Measurements from ENCODE around the gene RHBDD2. TPM values are rescaled to one million over a fixed set of nuclear protein-coding genes. Genes with fewer than 3 reads are reported as not detected.
"Not testable (repeated sequence)": the region's sequence is repeated elsewhere in the genome, so short reads cannot be mapped to it uniquely, and the experiment has no call there.

Gene RHBDD2
- total RNA-seq, 1 donor = 32.0 TPM

GRCh38 chr7:75866114-75866488, 12.7 kb upstream of the RHBDD2 start:
- DNase-seq (ENCODE audit: low read depth in 2 of 3, low spot score in 2 of 3) = no peak

GRCh38 chr7:75866489-75867389, 12.1 kb upstream of the RHBDD2 start:
- DNase-seq (ENCODE audit: low read depth in 2 of 3, low spot score in 2 of 3) = peak in 2 of 3 donors; percentile 44 to 70

DNA sequence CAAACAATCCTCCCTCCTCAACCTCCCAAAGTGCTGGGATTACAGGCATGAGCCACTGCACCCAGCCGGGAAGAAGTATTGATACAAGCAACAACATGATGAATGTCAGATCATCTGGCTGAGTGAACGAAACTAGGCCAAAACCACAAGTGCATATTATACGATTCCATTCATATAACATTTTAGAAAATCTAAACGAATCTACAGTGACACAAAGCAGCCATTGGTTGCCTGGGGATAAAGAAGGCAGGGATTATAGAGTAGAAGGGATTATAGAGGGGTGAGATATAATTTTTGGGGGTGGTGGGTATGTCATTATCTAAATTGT, 11.5 kb upstream of the RHBDD2 start:
- no peak for DNase-seq (ENCODE audit: low read depth in 2 of 3, low spot score in 2 of 3)

DNA sequence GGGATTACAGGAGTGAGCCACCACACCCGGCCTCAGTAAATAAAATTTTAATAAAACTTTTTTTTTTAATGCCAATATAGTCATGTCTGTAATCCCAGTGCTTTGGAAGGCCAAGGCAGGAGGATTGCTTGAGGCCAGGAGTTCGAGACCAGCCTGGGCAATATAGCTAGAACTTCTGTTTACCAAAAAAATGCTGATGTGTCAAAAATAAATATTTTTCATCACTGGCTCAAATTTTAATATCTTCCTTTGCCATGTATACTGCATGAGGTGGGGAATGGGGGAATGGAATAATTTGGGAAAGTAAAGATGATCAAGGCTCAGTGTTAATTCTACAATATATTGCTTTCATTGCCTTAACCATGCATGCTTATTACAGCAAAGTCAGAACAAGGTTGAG, 10.7 kb upstream of the RHBDD2 start:
- no peak for DNase-seq (ENCODE audit: low read depth in 2 of 3, low spot score in 2 of 3)

DNA sequence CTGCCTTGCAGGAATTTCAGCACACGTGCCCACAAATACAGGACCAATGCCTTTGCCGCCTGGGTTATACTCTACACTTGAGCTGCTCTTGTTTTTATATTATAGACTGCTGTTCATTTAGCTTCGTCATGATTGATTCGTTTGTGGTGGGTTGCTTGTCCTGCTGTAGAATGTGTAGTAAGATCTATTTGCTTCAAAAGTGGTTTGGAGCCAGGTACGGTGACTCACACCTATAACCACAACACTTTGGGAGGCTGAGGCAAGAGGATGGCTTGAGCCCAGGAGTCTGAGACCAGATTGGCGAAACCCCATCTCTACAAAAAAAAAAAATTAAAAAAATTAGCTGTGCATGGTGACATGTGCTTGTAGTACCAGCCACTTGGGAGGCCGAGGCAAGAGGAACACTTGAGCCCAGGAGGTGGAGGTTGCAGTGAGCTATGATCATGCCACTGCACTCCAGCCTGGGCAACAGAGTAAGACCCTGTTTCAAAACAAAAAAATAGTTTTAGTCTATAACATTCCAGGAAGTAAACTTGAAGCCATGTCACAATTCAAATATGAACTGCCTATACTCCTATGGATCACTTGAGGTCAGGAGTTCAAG, 9.0 kb upstream of the RHBDD2 start:
- no peak for DNase-seq (ENCODE audit: low read depth in 2 of 3, low spot score in 2 of 3)

- no peak for DNase-seq (ENCODE audit: low read depth in 2 of 3, low spot score in 2 of 3)
Measured at GRCh38 chr7:75870557-75871161, 8.2 kb upstream of the RHBDD2 start.

GRCh38 chr7:75872073-75872782, 6.6 kb upstream of the RHBDD2 start:
- no peak for DNase-seq (ENCODE audit: low read depth in 2 of 3, low spot score in 2 of 3)

GRCh38 chr7:75874180-75874579, 4.7 kb upstream of the RHBDD2 start:
- not testable (repeated sequence) for DNase-seq (ENCODE audit: low read depth in 2 of 3, low spot score in 2 of 3)

- DNase-seq (ENCODE audit: low read depth in 2 of 3, low spot score in 2 of 3) = no peak
Measured at GRCh38 chr7:75875113-75876080, 3.4 kb upstream of the RHBDD2 start.

DNA sequence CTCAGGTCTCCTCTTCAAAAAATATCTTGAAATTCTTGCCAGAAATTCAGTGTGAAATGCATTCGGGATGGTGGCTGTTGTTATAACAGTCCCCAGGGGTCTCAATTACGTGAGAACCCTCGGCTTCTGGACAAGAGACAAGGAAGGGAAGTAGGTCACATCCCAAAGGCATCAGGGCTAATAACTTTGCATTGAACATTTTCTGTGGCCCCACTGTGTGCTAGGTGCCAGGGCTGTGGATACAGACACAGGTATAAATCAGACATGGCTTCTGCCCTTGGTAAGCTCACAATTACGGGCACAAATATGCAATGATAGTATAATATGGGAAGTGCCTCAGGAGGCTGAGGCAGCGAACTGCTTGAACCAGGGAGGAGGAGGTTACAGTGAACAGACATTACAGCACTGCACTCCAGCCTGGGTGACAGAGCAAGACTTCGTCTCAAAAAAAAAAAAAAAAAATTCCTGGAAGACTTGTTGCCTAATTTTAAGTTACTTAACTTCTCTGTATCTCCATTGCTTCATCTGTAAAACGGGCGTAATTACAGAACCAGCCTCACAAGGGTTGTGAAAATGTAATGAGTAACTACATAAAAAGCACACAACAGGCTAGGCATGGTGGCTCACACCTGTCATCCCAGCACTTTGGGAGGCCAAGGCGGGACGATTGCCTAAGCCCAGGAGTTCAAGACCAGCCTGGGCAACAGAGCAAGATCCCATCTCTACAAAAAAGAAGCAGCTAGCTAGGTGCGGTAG, 2.5 kb upstream of the RHBDD2 start:
- DNase-seq (ENCODE audit: low read depth in 2 of 3, low spot score in 2 of 3) = no peak

- DNase-seq (ENCODE audit: low read depth in 2 of 3, low spot score in 2 of 3) = no peak
Measured at GRCh38 chr7:75878312-75878768, 494 bp upstream of the RHBDD2 start.

DNA sequence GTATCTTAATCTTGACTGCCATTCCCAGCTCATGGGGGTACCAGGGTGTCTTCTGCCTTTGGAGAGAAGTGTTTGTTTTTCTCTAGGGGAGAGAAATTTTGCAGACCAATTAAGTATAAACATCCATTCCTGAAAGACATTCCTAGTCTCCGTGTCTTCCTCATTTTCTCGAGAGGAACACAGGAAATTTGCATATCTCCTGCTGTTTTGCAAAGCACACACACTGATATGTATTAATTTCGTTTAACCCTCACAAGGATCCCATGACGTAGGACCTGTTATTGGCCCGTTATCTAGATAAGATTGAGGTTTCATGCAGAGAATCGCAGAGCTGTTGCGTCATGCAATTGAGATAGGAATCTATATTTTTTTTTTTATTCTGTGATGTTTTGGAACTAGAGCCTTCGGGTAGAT, 944 bp downstream of the RHBDD2 start:
- DNase-seq (ENCODE audit: low read depth in 2 of 3, low spot score in 2 of 3) = no peak

DNA sequence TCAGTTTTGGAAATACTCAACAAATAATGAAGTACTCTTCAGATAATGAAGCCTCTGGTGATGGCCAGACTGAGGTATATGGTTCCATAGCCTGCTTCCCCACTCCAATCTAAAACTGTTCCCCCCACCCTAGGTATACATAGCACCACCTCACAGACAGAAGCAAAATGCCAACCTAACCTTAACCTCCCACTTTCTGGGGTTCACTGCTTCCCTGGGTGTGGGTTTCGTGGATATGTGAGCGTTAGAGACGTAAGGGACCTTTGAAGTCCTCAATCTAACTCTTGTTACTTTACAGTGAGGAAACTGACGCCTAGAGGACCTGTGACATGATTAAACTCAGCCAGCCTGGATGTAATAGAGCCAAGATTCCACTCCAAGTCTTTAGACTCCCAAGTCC, 1.4 kb downstream of the RHBDD2 start:
- DNase-seq (ENCODE audit: low read depth in 2 of 3, low spot score in 2 of 3) = no peak

GRCh38 chr7:75881436-75882095, 2.7 kb downstream of the RHBDD2 start:
- no peak for DNase-seq (ENCODE audit: low read depth in 2 of 3, low spot score in 2 of 3)

GRCh38 chr7:75883265-75883824, 4.5 kb downstream of the RHBDD2 start:
- DNase-seq (ENCODE audit: low read depth in 2 of 3, low spot score in 2 of 3) = not testable (repeated sequence)

- DNase-seq (ENCODE audit: low read depth in 2 of 3, low spot score in 2 of 3) = no peak
Measured at GRCh38 chr7:75884476-75884875, 5.6 kb downstream of the RHBDD2 start.

- no peak for DNase-seq (ENCODE audit: low read depth in 2 of 3, low spot score in 2 of 3)
Measured at GRCh38 chr7:75885036-75885435, 6.2 kb downstream of the RHBDD2 start.

GRCh38 chr7:75887669-75888369, 9.0 kb downstream of the RHBDD2 start:
- DNase-seq (ENCODE audit: low read depth in 2 of 3, low spot score in 2 of 3) = no peak
